PC-9 (cell line): ENCODE results near the gene STARD7. TPM values are rescaled to one million over a fixed set of nuclear protein-coding genes. Genes with fewer than 3 reads are reported as not detected.
"Not testable (repeated sequence)": the region's sequence is repeated elsewhere in the genome, so short reads cannot be mapped to it uniquely, and the experiment has no call there.

Experiments
- BruUV-seq: library from RNA; stranded (reverse); fragments of 400-500 nt; replicated peaks from 2 replicates; lab custom pipeline; 2021; lab: Mats Ljungman, UMichigan
- CTCF ChIA-PET: fragments of 300-600 bp; sonication (Branson Sonifier 250); formaldehyde crosslinking; loops from one replicate; lab custom pipeline; 2022; ENCODE audit warnings: antibody characterized with exemption; lab: Charles Lee
- POLR2A ChIA-PET: fragments of 300-600 bp; sonication (Branson Sonifier 250); formaldehyde crosslinking; loops from one replicate; lab custom pipeline; 2022; ENCODE audit warnings: antibody characterized with exemption; ENCODE audit not compliant: unreplicated experiment; lab: Charles Lee
- DNase-seq, 2 experiments: peaks; one replicate each; pipeline versions ENCODE4 v3.0.0 to v3.0.0-alpha.2; 2015 to 2022; ENCODE audit warnings: mixed read lengths in 1 of 2
- H2AFZ ChIP-seq: fragments of 200-600 bp; sonication (generic); 2 replicates; pipeline ENCODE4 v1.8.1; 2017; ENCODE audit warnings: antibody characterized with exemption
- H3F3A ChIP-seq: fragments of 200-600 bp; sonication (generic); 2 replicates; pipeline ENCODE4 v1.8.1; 2017; ENCODE audit warnings: antibody characterized with exemption, mild to moderate bottlenecking, low read depth; ENCODE audit not compliant: insufficient read depth
- H3K27ac ChIP-seq: fragments of 200-600 bp; sonication (generic); 2 replicates; pipeline ENCODE4 v1.6.1; 2016; ENCODE audit warnings: mixed run types
- H3K27me3 ChIP-seq: fragments of 200-600 bp; sonication (generic); 2 replicates; pipeline ENCODE4 v1.6.1; 2016; ENCODE audit warnings: low read depth, mixed run types; ENCODE audit not compliant: insufficient read depth
- H3K36me3 ChIP-seq: fragments of 200-600 bp; sonication (generic); 2 replicates; pipeline ENCODE4 v1.6.1; 2016; ENCODE audit warnings: low read depth, mixed run types
- H3K4me1 ChIP-seq: fragments of 200-600 bp; sonication (generic); replicated peaks from 2 replicates; pipeline ENCODE4 v1.6.1; 2016; ENCODE audit warnings: mixed run types; ENCODE audit not compliant: insufficient read depth
- H3K4me2 ChIP-seq: fragments of 200-600 bp; sonication (generic); 2 replicates; pipeline ENCODE4 v1.6.1; 2017; ENCODE audit warnings: mixed run types
- H3K4me3 ChIP-seq: fragments of 200-600 bp; sonication (generic); 2 replicates; pipeline ENCODE4 v1.6.1; 2016; ENCODE audit warnings: mixed run types
- H3K79me2 ChIP-seq: fragments of 200-600 bp; sonication (generic); 2 replicates; pipeline ENCODE4 v1.6.1; 2017; ENCODE audit warnings: low read depth, mixed run types
- H3K9me2 ChIP-seq: fragments of 200-600 bp; sonication (generic); 2 replicates; pipeline ENCODE4 v1.8.1; 2017; ENCODE audit warnings: mild to moderate bottlenecking; ENCODE audit not compliant: insufficient read depth
- H3K9me3 ChIP-seq: fragments of 200-600 bp; sonication (generic); 2 replicates; pipeline ENCODE4 v1.8.1; 2016; ENCODE audit warnings: low read depth; ENCODE audit not compliant: insufficient read depth
- H4K20me1 ChIP-seq: fragments of 200-600 bp; sonication (generic); 2 replicates; pipeline ENCODE4 v1.8.1; 2017; ENCODE audit not compliant: insufficient read depth
- CTCF ChIP-seq: fragments of 200-600 bp; sonication (generic); conservative IDR thresholded peaks from 2 replicates; pipeline ENCODE4 v1.6.1; 2017; ENCODE audit warnings: mixed run types, antibody characterized with exemption, mild to moderate bottlenecking, moderate library complexity
- EZH2 ChIP-seq: fragments of 200-600 bp; sonication (generic); IDR thresholded peaks from 2 replicates; pipeline ENCODE4 v1.8.0; 2017; ENCODE audit warnings: antibody characterized with exemption, low read depth
- intact Hi-C: fragments of 100-400 bp; cut with micrococcal nuclease; formaldehyde crosslinking; loops from one replicate; pipeline ENCODE4 v1.10.0; 2022; ENCODE audit not compliant: unreplicated experiment
- total RNA-seq: library from RNA; stranded (reverse); gene quantifications from 2 replicates; pipeline ENCODE4 v1.2.3, GENCODE V29; 2021

STARD7 gene
- total RNA-seq, 1 experiment from 2014 or later, result 189 TPM

- no peaks in the 10 kb centered on the region for H3K9me3 ChIP-seq
- intact Hi-C loops, result no loop called here
- no peaks in the 10 kb centered on the region for H3K9me2 ChIP-seq
- H3K27ac ChIP-seq, result no peak overlapping the region
- BruUV-seq, result no TSS peak
- POLR2A ChIA-PET, result no interaction called here
- H4K20me1 ChIP-seq, result no peaks in the 10 kb centered on the region
- no peak for DNase-seq
- H2AFZ ChIP-seq, result no peak overlapping the region
- no peak overlapping the region for H3K4me2 ChIP-seq
- no peaks in the 10 kb centered on the region for H3K4me1 ChIP-seq
- H3K4me3 ChIP-seq, result no peak overlapping the region
- peaks cover 13% of the 10 kb centered on the region; the same call in 1 of the 2 replicates for H3K27me3 ChIP-seq
- no peaks in the 10 kb centered on the region for H3F3A ChIP-seq
- TF ChIP-seq CTCF (no peak), EZH2 (no peak)
- CTCF ChIA-PET, result no interaction called here
- no peaks in the 10 kb centered on the region for H3K36me3 ChIP-seq
- no peaks in the 10 kb centered on the region for H3K79me2 ChIP-seq
These were observed 45.2 kb downstream of the STARD7 start for GRCh38 chr2:96163415-96163767.

DNA sequence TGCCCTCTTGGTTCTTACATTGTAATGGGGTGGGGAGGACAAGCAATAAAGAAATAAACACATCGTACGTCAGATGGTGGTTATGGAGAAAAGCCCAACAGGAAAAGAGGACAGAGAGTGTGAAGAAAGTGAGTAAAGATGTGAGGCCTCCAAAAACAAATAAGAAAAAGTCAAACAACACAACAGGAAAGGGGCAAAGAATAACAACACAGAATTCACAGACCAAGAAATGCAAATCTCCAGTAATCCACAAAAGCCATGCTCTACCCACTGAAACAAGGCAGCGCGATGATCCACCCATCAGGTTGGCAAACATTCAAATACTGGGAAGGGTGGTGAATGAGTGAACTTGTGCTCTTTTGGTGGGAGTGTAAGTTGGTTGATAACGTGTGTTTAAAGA, 46.7 kb downstream of the STARD7 start:
- Histone ChIP-seq H3K4me1 (no peaks in the 10 kb centered on the region), H3K9me3 (no peaks in the 10 kb centered on the region), H3K36me3 (no peaks in the 10 kb centered on the region), H2AFZ (no peak overlapping the region), H3K9me2 (no peaks in the 10 kb centered on the region), H3K79me2 (no peaks in the 10 kb centered on the region), H3K27me3 (peaks cover 16% of the 10 kb centered on the region; the same call in 1 of the 2 replicates), H3K4me2 (no peak overlapping the region), H4K20me1 (no peaks in the 10 kb centered on the region), H3F3A (no peaks in the 10 kb centered on the region), H3K27ac (no peak overlapping the region), H3K4me3 (no peak overlapping the region)
- ChIA-PET CTCF (no interaction called here), POLR2A (no interaction called here)
- TF ChIP-seq EZH2 (no peak), CTCF (no peak)
- intact Hi-C loops, result no loop called here
- no TSS peak for BruUV-seq
- DNase-seq, result no peak

GRCh38 chr2:96160366-96160765, 48.3 kb downstream of the STARD7 start:
- intact Hi-C loops, H3K79me2 ChIP-seq, BruUV-seq, H3K9me3 ChIP-seq, H3K4me1 ChIP-seq, CTCF ChIA-PET, H3K4me3 ChIP-seq, POLR2A ChIA-PET, H4K20me1 ChIP-seq, H3K27ac ChIP-seq, H3K36me3 ChIP-seq, DNase-seq, H3K4me2 ChIP-seq, H3F3A ChIP-seq, H3K9me2 ChIP-seq, H2AFZ ChIP-seq: not testable (repeated sequence)
- H3K27me3 ChIP-seq, result peaks cover 19% of the 10 kb centered on the region; the same call in 1 of the 2 replicates
